ENCODE measurements around the gene CCDC57. TPM values are rescaled to one million over a fixed set of nuclear protein-coding genes. Genes with fewer than 3 reads are reported as not detected.

Gene CCDC57
- total and polyA plus RNA-seq, 9 of the 15 experiments (the other 6 are each of a cell fraction or from before 2014, with no cell fraction given), result 0.83 to 36.2 (median 13.6) TPM

DNA sequence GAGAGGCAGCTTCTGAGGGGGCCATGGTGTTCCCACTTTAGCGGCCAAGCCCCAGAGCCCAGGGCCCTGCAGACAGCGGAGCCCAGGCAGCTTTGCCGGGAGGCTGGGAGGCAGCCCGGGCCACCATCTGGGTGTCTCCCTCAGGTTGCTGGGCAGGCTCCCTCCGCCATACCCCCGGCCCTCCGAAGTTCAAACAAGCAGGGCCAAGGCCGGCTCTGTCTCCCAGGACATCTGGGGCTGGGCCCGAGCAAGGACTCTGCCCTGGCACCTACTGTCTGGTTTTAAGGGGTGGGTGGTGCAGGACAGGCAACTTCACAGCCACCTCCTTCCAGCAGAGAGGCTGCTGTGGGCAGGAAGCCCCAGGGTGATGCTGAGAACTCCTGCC lies 149.7 kb downstream of the CCDC57 start:
- peaks cover 64% of the 10 kb centered on the region; the same call in 2 of the 3 replicates for H3K36me3 ChIP-seq (ENCODE audit: control insufficient read depth, insufficient read depth, low read length)

DNA sequence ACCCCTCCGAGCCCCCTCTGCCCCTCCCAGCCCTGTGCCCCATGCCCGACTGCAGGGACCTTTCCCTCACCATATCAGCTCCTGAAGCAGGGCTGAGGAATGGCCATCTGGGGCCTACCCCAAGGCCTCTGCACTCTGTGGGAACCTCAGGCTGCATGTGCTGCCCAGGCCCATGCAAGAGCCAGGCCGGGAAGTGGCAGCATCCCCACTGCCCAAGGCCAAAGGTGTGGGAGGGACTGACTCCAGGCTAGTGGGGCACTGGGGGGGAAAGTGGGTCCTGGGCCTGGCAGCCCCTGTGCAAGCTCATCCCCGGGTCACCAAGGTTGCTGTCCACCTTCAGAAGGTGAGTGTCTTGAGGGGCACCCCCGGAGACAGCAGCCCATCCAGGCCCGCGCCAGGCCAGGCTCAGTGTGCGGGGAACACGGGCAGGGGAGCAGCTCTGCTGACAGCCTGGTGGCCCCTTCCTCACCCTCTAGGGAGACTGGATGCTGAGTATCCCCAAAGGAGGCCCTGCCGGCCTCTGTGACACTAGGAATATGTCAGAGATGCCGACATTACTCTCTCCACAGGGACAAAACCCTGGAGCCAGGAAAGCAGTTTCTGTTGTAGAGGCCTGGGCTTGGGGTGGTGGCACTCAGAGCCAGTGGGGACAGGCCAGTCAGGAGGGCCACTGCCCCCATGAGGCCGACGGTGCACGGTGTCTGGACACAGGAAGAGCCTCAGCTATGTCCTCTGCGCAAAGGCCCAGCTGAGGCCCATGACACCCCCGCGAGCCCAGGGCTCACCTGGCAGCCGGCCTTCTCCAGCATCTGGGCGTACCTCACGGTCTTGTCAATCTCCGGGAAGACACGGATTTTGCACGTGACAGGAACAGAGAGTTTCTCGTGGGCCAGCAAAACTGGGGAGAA lies 150.3 kb downstream of the CCDC57 start:
- 94% methylated on average over 23 of the region's 24 CpGs for whole genome bisulfite sequencing (ENCODE audit: insufficient coverage, low coverage, missing lambda C conversion rate)
- peaks cover 3 to 83% of the 10 kb centered on the region in 2 experiments; a peak in 3 of 5 replicates for H3K4me1 ChIP-seq (replicated peaks in 1 of 2; ENCODE audit: control insufficient read depth in 2 of 2, insufficient read depth in 2 of 2, low read length in 2 of 2)
- no peak overlapping the region for H2AFZ ChIP-seq (ENCODE audit: low read depth, low read length)
- TF ChIP-seq, protein P1, sequence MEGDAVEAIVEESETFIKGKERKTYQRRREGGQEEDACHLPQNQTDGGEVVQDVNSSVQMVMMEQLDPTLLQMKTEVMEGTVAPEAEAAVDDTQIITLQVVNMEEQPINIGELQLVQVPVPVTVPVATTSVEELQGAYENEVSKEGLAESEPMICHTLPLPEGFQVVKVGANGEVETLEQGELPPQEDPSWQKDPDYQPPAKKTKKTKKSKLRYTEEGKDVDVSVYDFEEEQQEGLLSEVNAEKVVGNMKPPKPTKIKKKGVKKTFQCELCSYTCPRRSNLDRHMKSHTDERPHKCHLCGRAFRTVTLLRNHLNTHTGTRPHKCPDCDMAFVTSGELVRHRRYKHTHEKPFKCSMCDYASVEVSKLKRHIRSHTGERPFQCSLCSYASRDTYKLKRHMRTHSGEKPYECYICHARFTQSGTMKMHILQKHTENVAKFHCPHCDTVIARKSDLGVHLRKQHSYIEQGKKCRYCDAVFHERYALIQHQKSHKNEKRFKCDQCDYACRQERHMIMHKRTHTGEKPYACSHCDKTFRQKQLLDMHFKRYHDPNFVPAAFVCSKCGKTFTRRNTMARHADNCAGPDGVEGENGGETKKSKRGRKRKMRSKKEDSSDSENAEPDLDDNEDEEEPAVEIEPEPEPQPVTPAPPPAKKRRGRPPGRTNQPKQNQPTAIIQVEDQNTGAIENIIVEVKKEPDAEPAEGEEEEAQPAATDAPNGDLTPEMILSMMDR (IDR thresholded peaks at IDR 0.05 in 2 of 3, conservative IDR thresholded peaks at IDR 0.05 in 1 of 3; ENCODE audit: insufficient read depth in 2 of 3, low read depth in 1 of 3, low read length in 3 of 3), result peak in 2 of 3 experiments; percentile 26 to 27; a peak in 2 of 6 replicates
- TF ChIP-seq TEAD4 (IDR thresholded peaks at IDR 0.05; ENCODE audit: low read length) (no peak), TEAD4 (CRISPR knock-in tag; IDR thresholded peaks at IDR 0.05; ENCODE audit: borderline replicate concordance) (peak; percentile 52; the same call in 1 of the 2 replicates), POLR2G (IDR thresholded peaks at IDR 0.05; ENCODE audit: low read depth, low read length) (peak; percentile 46), POLR3G (IDR thresholded peaks at IDR 0.05; ENCODE audit: extremely low read depth, insufficient read length, insufficient replicate concordance) (no peak)
- peaks cover 28% of the 10 kb centered on the region for H3K79me2 ChIP-seq (ENCODE audit: control insufficient read depth, insufficient read depth, low read length)
- DNase-seq (ENCODE audit: extremely low read depth in 1 of 4, low spot score in 3 of 4) (no peak), ATAC-seq (peak; percentile 36; the same call in 2 of the 3 replicates), FAIRE-seq (no peak)
- intact Hi-C loops (cut with micrococcal nuclease) (no loop called here), in situ Hi-C loops (cut with MboI) (no loop called here)
- ChIA-PET POLR2A (interaction anchor here (0.6 to 2.4 kb wide), 6 partner anchors 8 to 103 kb away, joined by 3 to 11 read pairs (median 4); no protein-coding TSS in a partner anchor), CTCF (ENCODE audit: low intra/inter-chr PET ratio) (no interaction called here)
- H3K4me2 ChIP-seq (ENCODE audit: insufficient read depth, low read length), result no peak overlapping the region
- no TSS peak for BruUV-seq (replicated peaks)
- no peaks in the 10 kb centered on the region; the same call in none of the 2 replicates for H4K20me1 ChIP-seq (replicated peaks; ENCODE audit: control insufficient read depth, insufficient read depth, low read length)
- peak overlapping the region in 1 of 2 experiments; percentile 46; a peak in 1 of 4 replicates for H3K9ac ChIP-seq (ENCODE audit: insufficient read depth in 1 of 2, low read depth in 2 of 2, low read length in 2 of 2)
- H3K27me3 ChIP-seq (ENCODE audit: control insufficient read depth in 2 of 2, insufficient read depth in 2 of 2, low read length in 2 of 2), result no peaks in the 10 kb centered on the region
- no peak overlapping the region for H3K4me3 ChIP-seq
- peaks cover 71% of the 10 kb centered on the region; the same call in 2 of the 3 replicates for H3K36me3 ChIP-seq (ENCODE audit: control insufficient read depth, insufficient read depth, low read length)
- H3K27ac ChIP-seq (ENCODE audit: extremely low read depth, low read depth, low read length), result no peak overlapping the region
- no peaks in the 10 kb centered on the region for H3K9me1 ChIP-seq (ENCODE audit: control insufficient read depth, insufficient read depth, low read length)
- H3K9me3 ChIP-seq (replicated peaks; ENCODE audit: control insufficient read depth, insufficient read depth, low read depth, low read length), result no peaks in the 10 kb centered on the region

More for the DNA sequence above, 149.7 kb downstream of the CCDC57 start:
- in situ Hi-C loops (cut with MboI), result no loop called here
- DNase-seq (ENCODE audit: extremely low read depth in 1 of 4, low spot score in 3 of 4) (no peak), FAIRE-seq (no peak), ATAC-seq (no peak)
- 100% methylated on average over 9 of the region's 9 CpGs for WGBS (ENCODE audit: insufficient coverage, low coverage, missing lambda C conversion rate)
- H3K27ac ChIP-seq (ENCODE audit: extremely low read depth, low read depth, low read length), result no peak overlapping the region
- BruUV-seq (replicated peaks), result no TSS peak
- intact Hi-C loops (cut with micrococcal nuclease), result no loop called here
- H2AFZ ChIP-seq (ENCODE audit: low read depth, low read length), result no peak overlapping the region
- H3K4me3 ChIP-seq, result no peak overlapping the region
- no peaks in the 10 kb centered on the region for H3K27me3 ChIP-seq (ENCODE audit: control insufficient read depth in 2 of 2, insufficient read depth in 2 of 2, low read length in 2 of 2)
- peaks cover 3 to 76% of the 10 kb centered on the region in 2 experiments; a peak in 3 of 5 replicates for H3K4me1 ChIP-seq (replicated peaks in 1 of 2; ENCODE audit: control insufficient read depth in 2 of 2, insufficient read depth in 2 of 2, low read length in 2 of 2)
- TF ChIP-seq POLR2G (IDR thresholded peaks at IDR 0.05; ENCODE audit: low read depth, low read length) (peak; percentile 59; the same call in 1 of the 2 replicates), NCOA4 (IDR thresholded peaks at IDR 0.05; ENCODE audit: partially characterized antibody) (no peak), MEF2D (tag; conservative IDR thresholded peaks at IDR 0.05; ENCODE audit: low read depth) (no peak)
- no peaks in the 10 kb centered on the region; the same call in none of the 2 replicates for H4K20me1 ChIP-seq (replicated peaks; ENCODE audit: control insufficient read depth, insufficient read depth, low read length)
- peak overlapping the region in 1 of 2 experiments; percentile 70; a peak in 2 of 4 replicates for H3K9ac ChIP-seq (ENCODE audit: insufficient read depth in 1 of 2, low read depth in 2 of 2, low read length in 2 of 2)
- H3K4me2 ChIP-seq (ENCODE audit: insufficient read depth, low read length), result no peak overlapping the region
- H3K79me2 ChIP-seq (ENCODE audit: control insufficient read depth, insufficient read depth, low read length), result peaks cover 28% of the 10 kb centered on the region
- POLR2A ChIA-PET, result interaction anchor here (0.6 to 2.4 kb wide), 3 partner anchors 9 to 24 kb away, joined by 4 to 11 read pairs (median 5); no protein-coding TSS in a partner anchor
- H3K9me3 ChIP-seq (replicated peaks; ENCODE audit: control insufficient read depth, insufficient read depth, low read depth, low read length), result no peaks in the 10 kb centered on the region
- CTCF ChIA-PET (ENCODE audit: low intra/inter-chr PET ratio), result no interaction called here
- no peaks in the 10 kb centered on the region for H3K9me1 ChIP-seq (ENCODE audit: control insufficient read depth, insufficient read depth, low read length)
